Measurements from ENCODE around the gene SUCLG2. TPM values are rescaled to one million over a fixed set of nuclear protein-coding genes. Genes with fewer than 3 reads are reported as not detected.

Gene SUCLG2
- total and polyA plus RNA-seq, 10 of the 15 experiments (the other 5 are each of a cell fraction or from before 2014, with no cell fraction given), result 17.8 to 50.9 (median 37.2) TPM

DNA sequence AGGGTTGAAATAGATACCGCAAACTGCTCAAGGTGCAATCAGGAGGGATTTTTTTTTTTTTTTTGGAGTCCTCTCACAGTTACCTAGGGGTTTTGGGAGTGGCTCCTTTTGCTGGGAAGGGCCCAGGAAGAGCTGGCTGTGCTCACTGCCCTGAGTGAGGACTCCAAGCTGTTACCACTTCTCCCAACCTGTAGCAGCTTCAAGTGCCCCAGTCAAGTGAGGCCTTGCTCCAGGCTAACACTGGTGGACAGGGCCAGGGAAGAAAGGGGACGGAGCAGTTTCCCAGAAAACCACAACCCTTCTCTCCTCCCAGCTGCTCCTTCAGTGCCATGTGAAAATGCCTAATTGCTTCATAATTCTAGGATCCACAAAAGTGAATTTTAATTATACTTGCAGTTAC is 274.3 kb downstream of the SUCLG2 start:
- DNase-seq (ENCODE audit: low read depth, low spot score) (no peak), ATAC-seq (no peak), FAIRE-seq (no peak)
- Histone ChIP-seq H3K4me2 (ENCODE audit: control insufficient read depth, insufficient read depth) (no peak overlapping the region), H4K20me1 (ENCODE audit: control insufficient read depth, insufficient read depth) (no peaks in the 10 kb centered on the region), H3K27me3 (replicated peaks in 1 of 2; ENCODE audit: control insufficient read depth in 2 of 2, insufficient read depth in 2 of 2, low read length in 1 of 2) (no peaks in the 10 kb centered on the region), H3K9me3 (replicated peaks; ENCODE audit: control insufficient read depth, insufficient read depth, low read length) (no peaks in the 10 kb centered on the region; the same call in 2 of the 3 replicates), H3K4me1 (ENCODE audit: control insufficient read depth, insufficient read depth, low read length) (no peaks in the 10 kb centered on the region), H3K27ac (ENCODE audit: control insufficient read depth, insufficient read depth) (no peak overlapping the region), H3K9ac (ENCODE audit: control insufficient read depth, insufficient read depth, low read length) (no peak overlapping the region), H3K4me3 (no peak overlapping the region), H3K36me3 (ENCODE audit: control insufficient read depth in 2 of 2, insufficient read depth in 2 of 2, low read length in 1 of 2) (no peaks in the 10 kb centered on the region), H2AFZ (ENCODE audit: control insufficient read depth, low read depth, low read length) (no peak overlapping the region), H3K79me2 (ENCODE audit: control insufficient read depth, insufficient read depth, low read length) (no peaks in the 10 kb centered on the region)
- POLR2A ChIA-PET, result no interaction called here
- RAD21 ChIA-PET (ENCODE audit: unreplicated experiment), result interaction anchor here (0.8 to 5.0 kb wide), 2 partner anchors 266 to 410 kb away, joined by 4 to 37 read pairs; no protein-coding TSS in a partner anchor
- no peak for TF ChIP-seq POLR2AphosphoS2 (IDR thresholded peaks at IDR 0.05; ENCODE audit: low read depth, low read length)
- no peak for TF ChIP-seq TCF12 (IDR thresholded peaks at IDR 0.05; ENCODE audit: low read depth, low read length)
- no peak for TF ChIP-seq ETV6 (conservative IDR thresholded peaks at IDR 0.05 in 1 of 2, IDR thresholded peaks at IDR 0.05 in 1 of 2; ENCODE audit: borderline replicate concordance in 1 of 2, low read depth in 1 of 2)
- TF ChIP-seq, protein P1, sequence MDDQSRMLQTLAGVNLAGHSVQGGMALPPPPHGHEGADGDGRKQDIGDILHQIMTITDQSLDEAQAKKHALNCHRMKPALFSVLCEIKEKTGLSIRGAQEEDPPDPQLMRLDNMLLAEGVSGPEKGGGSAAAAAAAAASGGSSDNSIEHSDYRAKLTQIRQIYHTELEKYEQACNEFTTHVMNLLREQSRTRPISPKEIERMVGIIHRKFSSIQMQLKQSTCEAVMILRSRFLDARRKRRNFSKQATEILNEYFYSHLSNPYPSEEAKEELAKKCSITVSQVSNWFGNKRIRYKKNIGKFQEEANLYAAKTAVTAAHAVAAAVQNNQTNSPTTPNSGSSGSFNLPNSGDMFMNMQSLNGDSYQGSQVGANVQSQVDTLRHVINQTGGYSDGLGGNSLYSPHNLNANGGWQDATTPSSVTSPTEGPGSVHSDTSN (IDR thresholded peaks at IDR 0.05; ENCODE audit: insufficient replicate concordance, low read depth, low read length), result no peak
- WGBS (ENCODE audit: insufficient coverage, insufficient replicate concordance, low lambda C conversion rate, missing lambda C conversion rate), result 88% methylated on average over 2 of the region's 2 CpGs
- in situ Hi-C loops (cut with MboI), result no loop called here
- intact Hi-C loops (cut with micrococcal nuclease; ENCODE audit: unreplicated experiment), result loop anchor here (5.0 to 10.0 kb wide), 4 partner anchors 268 to 1595 kb away; no protein-coding TSS in a partner anchor
- BruUV-seq (replicated peaks), result no TSS peak
- SMC1A ChIA-PET (ENCODE audit: uncharacterized antibody, unreplicated experiment), result interaction anchor here (0.6 to 5.9 kb wide), 4 partner anchors 9 to 1493 kb away, joined by 3 to 45 read pairs (median 4); no protein-coding TSS in a partner anchor
- CTCF ChIA-PET, result interaction anchor here (0.7 to 8.4 kb wide), 10 partner anchors 17 to 1496 kb away, joined by 3 to 106 read pairs (median 3); no protein-coding TSS in a partner anchor

DNA sequence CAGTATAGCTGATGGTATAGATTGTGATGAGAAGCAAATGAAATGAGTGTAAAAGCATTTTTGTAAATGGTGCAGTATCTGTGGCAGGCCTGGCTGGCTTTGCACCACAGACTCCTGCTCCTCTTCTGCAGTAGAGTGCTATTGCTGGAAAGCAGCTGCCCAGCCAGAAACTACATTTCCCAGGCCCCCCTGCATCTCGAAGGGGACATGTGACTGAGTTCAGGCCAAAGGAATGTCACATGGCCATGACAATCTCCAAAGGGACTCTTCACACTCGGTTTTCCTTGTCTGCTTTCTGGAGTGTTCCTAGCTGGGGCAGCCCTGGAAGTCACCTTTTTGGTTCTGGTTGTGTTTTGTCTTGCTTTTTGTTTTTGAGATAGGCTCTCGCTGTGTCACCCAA is 277.1 kb downstream of the SUCLG2 start:
- no peaks in the 10 kb centered on the region for H4K20me1 ChIP-seq (ENCODE audit: control insufficient read depth, insufficient read depth)
- no peaks in the 10 kb centered on the region for H3K4me1 ChIP-seq (ENCODE audit: control insufficient read depth, insufficient read depth, low read length)
- no peaks in the 10 kb centered on the region for H3K27me3 ChIP-seq (replicated peaks in 1 of 2; ENCODE audit: control insufficient read depth in 2 of 2, insufficient read depth in 2 of 2, low read length in 1 of 2)
- 0 out of 3 replicates have a peak, but pooled peaks have one; percentile 28 for ATAC-seq
- intact Hi-C loops (cut with micrococcal nuclease; ENCODE audit: unreplicated experiment) (no loop called here), in situ Hi-C loops (cut with MboI) (loop anchor here (10.0 kb wide), 1 partner anchor 1508 kb away; no protein-coding TSS in a partner anchor)
- no peaks in the 10 kb centered on the region for H3K9me3 ChIP-seq (replicated peaks; ENCODE audit: control insufficient read depth, insufficient read depth, low read length)
- no peak for FAIRE-seq
- no peak overlapping the region for H3K4me3 ChIP-seq
- no peak for DNase-seq (ENCODE audit: low read depth, low spot score)
- no peaks in the 10 kb centered on the region for H3K79me2 ChIP-seq (ENCODE audit: control insufficient read depth, insufficient read depth, low read length)
- 83% methylated on average over 3 of the region's 3 CpGs for WGBS (ENCODE audit: insufficient coverage, insufficient replicate concordance, low lambda C conversion rate, missing lambda C conversion rate)
- H2AFZ ChIP-seq (ENCODE audit: control insufficient read depth, low read depth, low read length), result no peak overlapping the region
- H3K4me2 ChIP-seq (ENCODE audit: control insufficient read depth, insufficient read depth), result no peak overlapping the region
- RAD21 ChIA-PET (ENCODE audit: unreplicated experiment), result interaction anchor here (1.2 kb wide), 1 partner anchor 263 kb away, joined by 3 read pairs; no protein-coding TSS in a partner anchor
- CTCF ChIA-PET, result interaction anchor here (1.1 to 1.5 kb wide), 2 partner anchors 15 to 413 kb away, joined by 3 to 5 read pairs; no protein-coding TSS in a partner anchor
- H3K36me3 ChIP-seq (ENCODE audit: control insufficient read depth in 2 of 2, insufficient read depth in 2 of 2, low read length in 1 of 2), result no peaks in the 10 kb centered on the region
- BruUV-seq (replicated peaks), result no TSS peak
- no peak overlapping the region for H3K27ac ChIP-seq (ENCODE audit: control insufficient read depth, insufficient read depth)
- no peak overlapping the region for H3K9ac ChIP-seq (ENCODE audit: control insufficient read depth, insufficient read depth, low read length)
- SMC1A ChIA-PET (ENCODE audit: uncharacterized antibody, unreplicated experiment), result interaction anchor here (1.1 kb wide), 1 partner anchor 264 kb away, joined by 3 read pairs; no protein-coding TSS in a partner anchor
- POLR2A ChIA-PET, result no interaction called here
- no peak for TF ChIP-seq RFX5 (IDR thresholded peaks at IDR 0.05; ENCODE audit: low read depth, low read length)
- TF ChIP-seq GABPA (IDR thresholded peaks at IDR 0.05; ENCODE audit: low read depth), result no peak
- no peak for TF ChIP-seq CEBPB (IDR thresholded peaks at IDR 0.05; ENCODE audit: borderline replicate concordance in 1 of 2, low read depth in 2 of 2, low read length in 2 of 2)
- TF ChIP-seq WRNIP1 (IDR thresholded peaks at IDR 0.05; ENCODE audit: borderline replicate concordance, low read depth, low read length), result no peak
- TF ChIP-seq, protein P2, sequence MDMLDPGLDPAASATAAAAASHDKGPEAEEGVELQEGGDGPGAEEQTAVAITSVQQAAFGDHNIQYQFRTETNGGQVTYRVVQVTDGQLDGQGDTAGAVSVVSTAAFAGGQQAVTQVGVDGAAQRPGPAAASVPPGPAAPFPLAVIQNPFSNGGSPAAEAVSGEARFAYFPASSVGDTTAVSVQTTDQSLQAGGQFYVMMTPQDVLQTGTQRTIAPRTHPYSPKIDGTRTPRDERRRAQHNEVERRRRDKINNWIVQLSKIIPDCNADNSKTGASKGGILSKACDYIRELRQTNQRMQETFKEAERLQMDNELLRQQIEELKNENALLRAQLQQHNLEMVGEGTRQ (IDR thresholded peaks at IDR 0.05; ENCODE audit: borderline replicate concordance, low read depth, low read length), result no peak; the same call in 1 of the 2 replicates
- TF ChIP-seq, protein P3, sequence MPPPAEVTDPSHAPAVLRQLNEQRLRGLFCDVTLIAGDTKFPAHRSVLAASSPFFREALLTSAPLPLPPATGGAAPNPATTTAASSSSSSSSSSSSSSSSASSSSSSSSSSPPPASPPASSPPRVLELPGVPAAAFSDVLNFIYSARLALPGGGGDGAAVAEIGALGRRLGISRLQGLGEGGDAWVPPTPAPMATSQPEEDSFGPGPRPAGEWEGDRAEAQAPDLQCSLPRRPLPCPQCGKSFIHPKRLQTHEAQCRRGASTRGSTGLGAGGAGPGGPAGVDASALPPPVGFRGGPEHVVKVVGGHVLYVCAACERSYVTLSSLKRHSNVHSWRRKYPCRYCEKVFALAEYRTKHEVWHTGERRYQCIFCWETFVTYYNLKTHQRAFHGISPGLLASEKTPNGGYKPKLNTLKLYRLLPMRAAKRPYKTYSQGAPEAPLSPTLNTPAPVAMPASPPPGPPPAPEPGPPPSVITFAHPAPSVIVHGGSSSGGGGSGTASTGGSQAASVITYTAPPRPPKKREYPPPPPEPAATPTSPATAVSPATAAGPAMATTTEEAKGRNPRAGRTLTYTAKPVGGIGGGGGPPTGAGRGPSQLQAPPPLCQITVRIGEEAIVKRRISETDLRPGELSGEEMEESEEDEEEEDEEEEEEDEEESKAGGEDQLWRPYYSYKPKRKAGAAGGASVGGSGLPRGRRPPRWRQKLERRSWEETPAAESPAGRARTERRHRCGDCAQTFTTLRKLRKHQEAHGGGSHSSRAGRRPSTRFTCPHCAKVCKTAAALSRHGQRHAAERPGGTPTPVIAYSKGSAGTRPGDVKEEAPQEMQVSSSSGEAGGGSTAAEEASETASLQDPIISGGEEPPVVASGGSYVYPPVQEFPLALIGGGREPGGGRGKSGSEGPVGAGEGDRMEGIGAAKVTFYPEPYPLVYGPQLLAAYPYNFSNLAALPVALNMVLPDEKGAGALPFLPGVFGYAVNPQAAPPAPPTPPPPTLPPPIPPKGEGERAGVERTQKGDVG (CRISPR knock-in tag; IDR thresholded peaks at IDR 0.05), result no peak
- TF ChIP-seq RBBP5 (conservative IDR thresholded peaks at IDR 0.05), result no peak
